ENCODE data around the gene WDR4.
"Not testable (repeated sequence)": the region's sequence is repeated elsewhere in the genome, so short reads cannot be mapped to it uniquely, and the experiment has no call there.

Gene WDR4

DNA sequence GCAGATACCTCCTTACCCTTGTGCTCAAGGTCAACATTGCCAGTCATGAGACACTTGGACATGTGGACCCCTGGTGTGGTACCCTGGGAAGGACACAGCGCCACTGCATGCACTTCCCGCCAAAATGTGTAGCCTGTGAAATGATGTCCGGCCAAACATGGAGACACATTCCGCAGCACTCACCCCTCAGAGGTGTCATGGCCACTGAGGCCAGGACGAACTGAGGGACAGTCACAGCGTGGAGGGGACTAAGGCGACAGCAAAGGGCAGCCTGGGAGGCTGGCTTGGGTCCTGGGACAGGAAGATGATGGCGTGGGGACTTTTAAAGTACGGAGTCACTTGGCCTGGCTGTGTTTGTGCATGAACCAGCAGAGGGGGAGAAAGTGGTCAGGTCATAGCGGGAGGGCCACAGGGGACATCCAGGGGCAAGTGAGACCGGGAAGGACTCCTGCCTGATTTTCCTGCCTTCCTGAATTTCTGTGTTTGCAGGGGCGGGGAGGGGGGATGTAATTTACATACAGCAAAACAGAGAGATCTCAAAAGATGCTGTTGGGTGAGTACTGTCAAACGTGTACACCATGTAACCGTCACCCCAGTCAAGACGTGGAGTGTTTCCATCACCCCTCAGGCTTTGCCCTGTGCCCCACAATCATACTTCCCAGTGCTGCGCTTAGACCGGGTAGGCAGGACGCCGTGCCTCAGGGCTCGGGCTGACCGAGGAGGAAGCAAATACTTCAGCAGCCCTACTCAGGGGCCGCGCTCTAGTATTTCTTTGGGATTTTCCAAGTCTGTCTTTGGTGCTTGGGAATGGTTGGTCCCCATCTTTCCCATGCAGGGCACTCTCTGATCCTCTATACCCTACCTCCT, 45.2 kb downstream of the WDR4 start:
- TF ChIP-seq, protein P1, sequence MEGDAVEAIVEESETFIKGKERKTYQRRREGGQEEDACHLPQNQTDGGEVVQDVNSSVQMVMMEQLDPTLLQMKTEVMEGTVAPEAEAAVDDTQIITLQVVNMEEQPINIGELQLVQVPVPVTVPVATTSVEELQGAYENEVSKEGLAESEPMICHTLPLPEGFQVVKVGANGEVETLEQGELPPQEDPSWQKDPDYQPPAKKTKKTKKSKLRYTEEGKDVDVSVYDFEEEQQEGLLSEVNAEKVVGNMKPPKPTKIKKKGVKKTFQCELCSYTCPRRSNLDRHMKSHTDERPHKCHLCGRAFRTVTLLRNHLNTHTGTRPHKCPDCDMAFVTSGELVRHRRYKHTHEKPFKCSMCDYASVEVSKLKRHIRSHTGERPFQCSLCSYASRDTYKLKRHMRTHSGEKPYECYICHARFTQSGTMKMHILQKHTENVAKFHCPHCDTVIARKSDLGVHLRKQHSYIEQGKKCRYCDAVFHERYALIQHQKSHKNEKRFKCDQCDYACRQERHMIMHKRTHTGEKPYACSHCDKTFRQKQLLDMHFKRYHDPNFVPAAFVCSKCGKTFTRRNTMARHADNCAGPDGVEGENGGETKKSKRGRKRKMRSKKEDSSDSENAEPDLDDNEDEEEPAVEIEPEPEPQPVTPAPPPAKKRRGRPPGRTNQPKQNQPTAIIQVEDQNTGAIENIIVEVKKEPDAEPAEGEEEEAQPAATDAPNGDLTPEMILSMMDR (IDR thresholded peaks at IDR 0.05): no peak
- Histone ChIP-seq H3K27me3 (peaks cover 55% of the 10 kb centered on the region), H3K4me1 (ENCODE audit: control insufficient read depth in 1 of 2, insufficient read depth in 1 of 2, low read depth in 1 of 2, low read length in 1 of 2) (no peaks in the 10 kb centered on the region), H3K9me3 (no peaks in the 10 kb centered on the region), H3K36me3 (no peaks in the 10 kb centered on the region), H3K27ac (no peak overlapping the region), H3K4me3 (ENCODE audit: low read depth in 1 of 2, low read length in 1 of 2) (no peak overlapping the region)

DNA sequence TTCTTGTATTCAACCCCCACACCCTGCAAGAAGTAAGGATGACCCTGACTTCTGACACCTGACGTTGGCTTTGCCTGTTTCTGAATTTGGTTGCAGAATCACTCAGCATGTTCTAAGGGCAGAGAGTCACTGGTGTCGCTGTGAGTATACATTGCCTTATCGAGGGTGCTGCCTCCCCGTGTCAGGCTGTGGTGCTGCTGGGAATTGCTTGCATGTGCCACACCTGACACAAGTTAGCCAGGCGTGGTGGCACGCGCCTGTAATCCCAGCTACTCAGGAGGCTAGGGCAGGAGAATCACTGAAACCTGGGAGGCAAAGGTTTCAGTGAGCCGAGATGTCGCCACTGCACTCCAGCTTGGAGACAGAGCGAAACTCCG, 45.9 kb downstream of the WDR4 start:
- no peak overlapping the region for H3K4me3 ChIP-seq (ENCODE audit: low read depth in 1 of 2, low read length in 1 of 2)
- H3K27ac ChIP-seq: no peak overlapping the region
- TF ChIP-seq, protein P1 (IDR thresholded peaks at IDR 0.05): no peak

DNA sequence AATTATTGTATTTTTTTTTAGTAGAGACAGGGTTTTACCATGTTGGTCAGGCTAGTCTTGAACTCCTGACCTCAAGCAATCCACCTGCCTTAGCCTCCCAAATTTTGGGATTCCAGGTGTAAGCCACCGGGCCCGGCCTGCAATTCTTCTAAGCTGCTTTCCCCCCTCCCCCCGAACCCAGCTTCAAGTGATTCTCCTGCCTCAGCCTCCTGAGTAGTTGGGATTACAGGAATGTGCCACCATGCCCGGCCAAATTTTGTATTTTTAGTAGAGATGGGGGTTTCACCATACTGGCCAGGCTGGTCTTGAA, 47.1 kb downstream of the WDR4 start:
- H3K9me3 ChIP-seq; H3K4me3 ChIP-seq (ENCODE audit: low read depth in 1 of 2, low read length in 1 of 2); H3K27ac ChIP-seq; H3K4me1 ChIP-seq (ENCODE audit: control insufficient read depth in 1 of 2, insufficient read depth in 1 of 2, low read depth in 1 of 2, low read length in 1 of 2); H3K36me3 ChIP-seq: not testable (repeated sequence)
- peaks cover 70% of the 10 kb centered on the region for H3K27me3 ChIP-seq

More for the DNA sequence above, 45.9 kb downstream of the WDR4 start:
- H3K4me1 ChIP-seq (ENCODE audit: control insufficient read depth in 1 of 2, insufficient read depth in 1 of 2, low read depth in 1 of 2, low read length in 1 of 2): no peaks in the 10 kb centered on the region
- H3K36me3 ChIP-seq: no peaks in the 10 kb centered on the region
- no peaks in the 10 kb centered on the region for H3K9me3 ChIP-seq
- peaks cover 62% of the 10 kb centered on the region for H3K27me3 ChIP-seq

DNA sequence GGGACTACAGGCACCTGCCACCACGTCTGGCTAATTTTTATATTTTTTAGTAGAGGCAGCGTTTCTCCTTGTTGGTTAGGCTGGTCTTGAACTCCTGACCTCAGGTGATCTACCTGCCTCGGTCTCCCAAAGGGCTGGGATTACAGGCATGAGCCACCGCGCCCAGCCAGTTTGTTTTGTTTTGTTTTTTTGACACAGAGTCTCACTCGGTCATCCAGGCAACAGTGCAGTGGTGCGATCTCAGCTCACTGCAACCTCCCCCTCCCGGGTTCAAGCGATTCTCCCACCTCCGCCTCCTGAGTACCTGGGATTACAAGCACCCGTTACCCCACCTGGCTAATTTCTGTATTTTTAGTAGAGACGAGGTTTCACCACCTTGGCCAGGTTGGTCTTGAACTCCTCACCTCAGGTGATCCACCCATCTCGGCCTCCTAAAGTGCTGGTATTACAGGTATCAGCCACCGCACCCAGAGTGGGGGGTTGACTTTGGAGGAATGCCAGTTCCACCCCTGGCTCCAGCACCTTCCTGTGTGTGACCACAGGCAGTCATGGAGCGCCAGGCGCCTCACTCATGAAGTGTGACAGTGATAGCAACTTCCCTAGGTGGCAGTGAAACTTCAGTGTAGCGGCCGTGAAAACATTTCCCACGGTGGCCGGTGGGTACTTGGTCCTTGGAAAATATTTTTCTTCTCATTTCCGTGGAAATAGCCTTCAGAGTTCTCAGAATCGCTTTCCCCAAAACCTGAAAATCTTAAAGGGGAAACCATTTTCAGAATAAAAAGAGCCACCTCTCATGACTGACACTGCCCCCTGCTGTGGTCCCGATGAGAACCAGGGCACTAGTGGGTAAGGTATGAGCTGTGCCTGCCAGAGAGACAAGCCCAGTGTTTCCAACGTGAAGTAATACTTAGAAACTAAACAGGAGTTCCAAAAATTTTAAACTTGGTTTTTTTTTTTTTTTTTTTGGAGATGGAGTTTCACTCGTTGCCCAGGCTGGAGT, 48.6 kb downstream of the WDR4 start:
- Histone ChIP-seq H3K36me3 (no peaks in the 10 kb centered on the region), H3K27ac (no peak overlapping the region), H3K4me3 (ENCODE audit: low read depth in 1 of 2, low read length in 1 of 2) (no peak overlapping the region), H3K27me3 (peaks cover 81% of the 10 kb centered on the region), H3K9me3 (no peaks in the 10 kb centered on the region), H3K4me1 (ENCODE audit: control insufficient read depth in 1 of 2, insufficient read depth in 1 of 2, low read depth in 1 of 2, low read length in 1 of 2) (no peaks in the 10 kb centered on the region)
- TF ChIP-seq, protein P1 (IDR thresholded peaks at IDR 0.05): no peak

DNA sequence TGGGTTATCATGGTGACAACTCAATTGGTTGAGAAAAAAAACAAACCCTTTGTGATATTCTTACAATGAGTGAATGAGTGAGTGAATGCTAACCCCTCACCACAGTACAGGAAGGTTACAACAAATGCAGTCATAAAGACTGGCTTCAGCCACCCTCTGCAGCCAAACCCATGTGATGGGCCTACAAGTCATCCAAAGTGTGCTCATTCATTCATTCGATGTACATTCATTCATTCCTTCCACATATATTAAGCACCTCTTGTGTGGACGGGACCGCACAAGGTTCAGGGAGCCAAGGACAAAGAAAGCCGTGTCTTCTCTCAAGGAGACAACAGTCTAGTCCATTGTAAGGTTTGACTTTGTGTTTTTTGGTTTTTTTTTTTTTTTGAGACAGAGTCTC, 49.4 kb downstream of the WDR4 start:
- Histone ChIP-seq H3K4me3 (ENCODE audit: low read depth in 1 of 2, low read length in 1 of 2) (no peak overlapping the region), H3K36me3 (no peaks in the 10 kb centered on the region), H3K4me1 (ENCODE audit: control insufficient read depth in 1 of 2, insufficient read depth in 1 of 2, low read depth in 1 of 2, low read length in 1 of 2) (no peaks in the 10 kb centered on the region), H3K27ac (no peak overlapping the region), H3K9me3 (no peaks in the 10 kb centered on the region), H3K27me3 (peaks cover 81% of the 10 kb centered on the region)
- TF ChIP-seq, protein P1 (IDR thresholded peaks at IDR 0.05): no peak

DNA sequence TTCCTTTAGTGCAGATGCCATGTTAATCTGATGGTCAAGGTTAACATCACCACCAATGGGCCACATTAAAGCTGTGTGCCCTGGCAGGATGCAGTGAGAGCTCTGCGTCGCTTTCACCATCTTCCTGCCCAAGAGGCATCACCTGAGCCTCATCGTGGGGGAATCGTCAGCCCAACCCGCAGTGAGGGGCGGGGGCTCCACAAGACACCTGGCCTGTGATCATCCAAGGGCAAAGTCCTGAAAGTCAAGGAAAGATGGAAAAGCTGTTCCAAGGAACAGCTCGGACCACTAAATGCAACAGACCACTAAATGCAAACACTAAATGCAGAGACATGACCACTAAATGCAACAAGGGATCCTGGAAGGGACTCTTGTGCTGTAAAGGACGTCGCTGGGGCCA, 49.9 kb downstream of the WDR4 start:
- no peak overlapping the region for H3K27ac ChIP-seq
- no peaks in the 10 kb centered on the region for H3K36me3 ChIP-seq
- no peaks in the 10 kb centered on the region for H3K9me3 ChIP-seq
- TF ChIP-seq, protein P1 (IDR thresholded peaks at IDR 0.05): no peak
- no peak overlapping the region for H3K4me3 ChIP-seq (ENCODE audit: low read depth in 1 of 2, low read length in 1 of 2)
- H3K27me3 ChIP-seq: peaks cover 79% of the 10 kb centered on the region
- no peaks in the 10 kb centered on the region for H3K4me1 ChIP-seq (ENCODE audit: control insufficient read depth in 1 of 2, insufficient read depth in 1 of 2, low read depth in 1 of 2, low read length in 1 of 2)
